SK-MEL-5 (cell line): Measurements from ENCODE around the gene MMS19. TPM values are rescaled to one million over a fixed set of nuclear protein-coding genes. Genes with fewer than 3 reads are reported as not detected.
A peak's percentile ranks its signal among the peaks of the same experiment; 100 is the strongest.

Experiments used
- DNase-seq: peaks from one replicate; pipeline ENCODE4 v3.0.0-alpha.2; 2016; ENCODE audit warnings: low read depth, low spot score
- in situ Hi-C: cut with HindIII; loops from 2 replicates; pipeline ENCODE4 v1.10.0; 2016; ENCODE audit warnings: low sequenced_read_pairs, high pct_unique_total_duplicates, low pct_unique_long_range_greater_than_20kb
- polyA plus RNA-seq, 2 experiments: library from polyadenylated mRNA; depleted of rRNA; stranded (reverse); fragments of >200 nt; gene quantifications; 2 replicates each; pipeline ENCODE4 v1.2.3, GENCODE V29; 2015
- total RNA-seq: library from RNA; depleted of rRNA; stranded (reverse); fragments of >200 nt; shearing (Covaris generic); gene quantifications from 2 replicates; pipeline ENCODE4 v1.2.3, GENCODE V29; 2014; rRNA removed

The MMS19 gene
- total RNA-seq, result 80.1 and 85.8 TPM in 2 replicates
- polyA plus RNA-seq (2015; cell fraction: cytosol; rRNA removed), result 72.5 and 90.1 TPM in 2 replicates
- polyA plus RNA-seq (2015; cell fraction: nucleus; rRNA removed), result 277 and 375 TPM in 2 replicates

DNA sequence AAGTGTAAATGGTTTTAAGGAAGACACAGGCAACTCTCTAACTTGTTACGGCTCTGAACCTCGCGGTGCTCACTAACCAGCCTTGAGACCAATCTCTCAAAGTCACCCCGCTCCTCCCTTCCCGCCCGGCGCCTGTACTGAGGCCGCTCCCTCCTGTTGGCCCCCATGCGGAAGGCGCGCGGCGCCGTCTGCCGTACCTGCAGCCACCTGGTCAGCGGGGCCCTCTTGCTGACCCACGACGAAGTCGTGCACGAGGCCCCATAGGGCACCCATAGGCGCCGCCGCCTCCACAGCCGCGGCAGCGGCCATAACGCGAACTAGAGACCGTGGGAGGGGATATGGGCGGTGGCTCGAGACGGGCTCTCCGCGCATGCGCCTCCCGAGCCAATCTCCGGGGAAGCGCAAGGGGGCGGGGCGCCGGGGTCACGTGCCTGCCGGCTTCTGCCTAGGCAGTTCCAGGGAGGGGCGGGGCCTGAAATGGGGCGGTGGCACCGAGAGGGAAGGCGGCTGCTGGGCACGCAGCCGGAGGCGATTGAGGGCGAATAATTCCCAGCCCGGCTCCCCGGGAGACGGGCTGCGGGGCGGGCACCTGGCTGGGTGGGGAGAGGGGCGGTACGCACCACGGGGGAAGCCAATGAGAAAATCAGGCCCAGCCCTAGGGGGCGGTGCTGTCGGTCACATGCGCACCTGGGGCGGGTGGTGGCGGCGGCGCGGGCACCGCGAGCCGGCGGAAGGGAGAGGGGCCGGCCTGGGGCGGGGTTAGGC lies at the start of gene MMS19:
TSS of gene MMS19 (minus strand) at position 347 of the 765 bp plus-strand sequence. CDS start at position 309, 38 bp downstream.
- in situ Hi-C loops, result no loop called here
- DNase-seq, result peak; percentile 95

- in situ Hi-C loops, result no loop called here
- DNase-seq, result no peak
Observed at GRCh38 chr10:97547962-97548361, 49.7 kb upstream of the MMS19 start.

DNA sequence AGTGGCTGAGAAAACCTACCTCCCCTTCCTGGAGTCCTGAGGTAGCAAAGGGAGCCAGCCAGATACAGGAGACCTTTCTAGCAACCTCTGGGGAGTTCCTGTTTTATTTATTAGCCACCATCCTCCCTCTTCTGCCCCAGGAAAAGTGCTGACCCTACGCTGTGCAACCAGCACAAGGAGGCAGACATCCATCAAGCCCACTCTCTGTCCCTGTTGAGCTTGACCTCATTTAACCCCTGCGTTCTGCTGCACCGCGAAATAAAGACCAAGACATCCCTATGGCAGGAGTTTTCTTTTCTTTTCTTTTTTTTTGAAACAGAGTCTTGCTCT lies 49.0 kb upstream of the MMS19 start:
- DNase-seq, result no peak
- in situ Hi-C loops, result no loop called here

DNA sequence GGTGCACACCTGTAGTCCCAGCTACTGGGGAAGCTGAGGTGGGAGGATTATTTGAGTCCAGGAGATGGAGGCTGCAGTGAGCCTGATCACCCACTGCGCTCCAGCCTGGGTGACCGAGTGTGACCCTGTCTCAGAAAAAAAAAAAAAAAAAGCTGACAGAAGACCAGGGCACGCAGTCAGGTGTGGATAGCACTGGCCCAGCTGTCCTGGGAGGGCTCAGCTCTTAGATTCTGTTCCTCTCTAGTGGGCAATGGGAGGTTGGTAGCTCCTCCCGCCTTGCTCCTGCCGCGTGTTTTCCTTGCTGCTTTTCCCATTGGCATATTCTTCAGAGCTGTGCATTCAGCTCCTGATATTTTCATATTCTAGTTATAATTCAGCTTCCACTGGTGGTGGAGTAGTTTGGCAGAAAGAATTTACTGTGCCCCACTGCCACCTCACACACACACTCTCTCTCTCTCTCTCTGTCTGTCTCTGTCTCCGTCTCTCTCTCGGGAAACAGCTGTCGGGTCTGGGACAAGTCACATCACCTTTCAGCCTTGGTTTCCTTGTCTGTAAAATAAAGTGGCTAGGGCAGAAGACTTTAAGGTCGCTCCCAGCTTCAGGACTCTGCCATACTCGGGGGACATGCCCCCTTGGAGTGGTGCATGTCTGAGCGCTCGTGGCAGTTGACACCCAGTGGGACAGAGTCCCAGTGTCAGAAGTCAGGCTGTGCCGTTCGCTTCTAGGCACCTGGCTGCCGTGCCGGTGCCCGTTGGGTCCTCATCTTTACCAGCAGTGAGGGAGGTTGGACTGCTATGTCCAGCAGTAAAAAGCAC lies 48.4 kb upstream of the MMS19 start:
- in situ Hi-C loops, result no loop called here
- no peak for DNase-seq

- DNase-seq, result peak; percentile 85
- in situ Hi-C loops, result no loop called here
Observed at GRCh38 chr10:97543025-97543546, 44.9 kb upstream of the MMS19 start.

DNA sequence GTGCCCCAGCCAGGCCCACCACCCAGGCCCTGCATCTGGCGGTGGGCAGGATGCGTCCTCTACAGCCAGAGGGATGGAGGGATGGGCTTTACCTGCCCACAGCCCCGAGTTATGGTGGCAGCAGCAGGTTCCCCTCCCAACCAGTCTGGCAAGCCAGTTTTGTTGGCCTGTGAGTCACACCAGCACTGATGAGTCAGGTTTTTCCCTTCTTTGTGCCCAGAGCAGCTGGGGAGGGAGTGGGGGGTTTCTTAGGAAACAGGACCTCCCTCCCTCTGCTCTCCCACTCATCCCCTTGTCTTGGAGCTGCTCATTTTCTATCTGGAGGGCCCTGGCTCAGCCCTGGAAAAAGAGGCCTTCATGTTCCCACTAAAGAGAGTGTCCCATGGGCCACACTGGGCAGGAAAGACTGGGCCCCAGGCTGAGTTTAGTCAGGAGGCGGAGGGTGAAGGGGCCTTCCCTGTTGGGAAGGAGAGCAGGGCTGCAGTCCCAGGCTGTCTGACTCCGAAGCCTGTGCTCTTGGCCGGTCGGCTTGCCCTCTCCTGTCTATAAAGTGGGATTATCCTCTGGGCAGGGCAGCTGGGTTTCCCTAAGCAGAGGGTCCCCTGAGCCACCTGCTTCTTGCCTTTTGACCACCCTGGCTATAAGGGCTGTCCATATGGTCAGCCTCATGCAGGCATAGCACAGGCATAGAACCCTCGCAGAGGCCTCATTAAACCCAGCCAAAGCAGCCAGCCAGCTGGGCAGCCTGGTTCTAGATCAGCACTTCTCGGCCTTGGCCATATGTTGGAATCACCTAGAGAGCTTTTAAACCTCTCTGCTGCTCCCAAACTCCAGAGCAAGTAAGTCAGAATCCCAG lies 44.2 kb upstream of the MMS19 start:
- peak; percentile 27 for DNase-seq
- in situ Hi-C loops, result no loop called here

DNA sequence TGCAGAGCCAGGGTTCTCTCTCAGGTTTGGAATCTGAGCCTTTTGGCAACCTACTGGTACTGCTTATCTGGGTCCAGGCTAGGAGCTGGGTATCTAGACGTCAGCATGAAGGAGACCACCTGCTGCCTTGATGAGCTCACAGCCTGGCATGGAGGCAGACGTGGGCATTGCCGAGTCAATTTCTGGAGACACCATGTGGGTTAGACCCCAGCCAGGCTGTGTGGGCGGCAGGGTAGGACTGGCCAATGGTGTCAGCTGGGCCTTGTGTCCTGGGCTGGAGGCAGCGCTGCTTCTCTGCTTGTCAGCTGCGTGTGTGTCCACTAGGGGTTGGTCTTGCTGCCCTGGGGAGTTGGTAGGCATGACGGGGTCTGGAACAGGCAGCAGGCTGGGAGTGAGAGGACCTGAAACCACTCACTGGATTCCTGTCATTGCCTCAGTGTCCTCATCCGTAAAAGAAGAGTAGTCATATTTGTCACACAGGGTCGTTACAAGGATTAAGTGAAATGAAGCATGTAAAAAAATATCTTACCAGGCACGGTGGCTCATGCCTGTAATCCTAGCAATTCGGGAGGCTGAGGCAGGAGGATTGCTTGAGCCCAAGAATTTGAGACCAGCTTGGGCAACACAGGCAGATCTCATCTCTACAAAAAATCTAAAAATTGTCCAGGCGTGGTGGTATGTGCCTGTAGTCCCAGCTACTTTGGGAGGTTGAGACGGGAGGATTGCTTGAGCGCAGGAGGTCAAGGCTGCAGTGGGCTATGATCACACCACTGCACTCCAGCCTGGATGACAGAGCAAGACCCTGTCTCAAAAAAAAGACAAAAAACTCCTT lies 42.7 kb upstream of the MMS19 start:
- in situ Hi-C loops, result no loop called here
- no peak for DNase-seq

- in situ Hi-C loops, result no loop called here
- DNase-seq, result no peak
Observed at GRCh38 chr10:97539523-97540200, 41.4 kb upstream of the MMS19 start.

DNA sequence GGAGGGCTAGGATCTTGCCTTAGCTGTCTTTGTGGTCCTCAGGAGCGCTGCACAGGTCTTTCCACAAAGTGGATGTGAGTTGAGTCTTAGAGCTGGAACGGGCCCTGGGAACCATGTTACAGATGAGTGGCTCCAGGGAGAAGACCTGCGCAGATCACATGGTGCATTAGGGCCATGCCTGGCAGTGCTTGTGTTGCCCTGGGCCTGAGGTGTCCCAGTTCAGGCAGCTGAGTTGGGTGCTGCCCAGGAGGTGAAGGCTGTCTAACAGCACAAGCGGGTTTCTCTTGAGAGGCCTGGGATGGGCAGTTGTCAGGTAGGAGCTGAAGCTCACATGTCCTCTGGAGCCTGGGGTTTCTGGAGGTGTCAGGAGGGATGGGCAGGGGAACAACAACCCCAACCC lies 40.6 kb upstream of the MMS19 start:
- no peak for DNase-seq
- in situ Hi-C loops, result no loop called here

DNA sequence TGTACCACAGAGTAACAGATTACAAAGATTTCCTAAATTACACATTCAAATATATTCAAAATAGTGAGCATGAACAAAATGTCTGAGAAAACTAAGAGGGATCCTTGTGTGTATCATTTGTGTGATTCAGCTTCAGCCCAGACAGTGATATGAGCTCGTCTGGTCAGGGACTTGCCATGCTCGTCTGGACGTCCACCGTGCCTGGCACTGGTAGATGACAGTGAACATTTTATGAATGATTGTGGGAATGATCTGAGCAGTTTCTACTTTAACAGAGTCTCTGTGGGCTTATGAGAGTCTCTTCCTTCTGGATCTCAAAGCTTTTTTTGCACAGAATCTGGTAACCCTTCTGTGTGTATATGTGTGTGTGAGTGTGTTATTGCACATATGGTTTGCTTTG lies 40.2 kb upstream of the MMS19 start:
- in situ Hi-C loops, result no loop called here
- no peak for DNase-seq

- in situ Hi-C loops, result no loop called here
- DNase-seq, result no peak
Observed at GRCh38 chr10:97537186-97537869, 39.1 kb upstream of the MMS19 start.

- in situ Hi-C loops, result no loop called here
- peak; percentile 66 for DNase-seq
Observed at GRCh38 chr10:97534746-97535367, 36.6 kb upstream of the MMS19 start.

DNA sequence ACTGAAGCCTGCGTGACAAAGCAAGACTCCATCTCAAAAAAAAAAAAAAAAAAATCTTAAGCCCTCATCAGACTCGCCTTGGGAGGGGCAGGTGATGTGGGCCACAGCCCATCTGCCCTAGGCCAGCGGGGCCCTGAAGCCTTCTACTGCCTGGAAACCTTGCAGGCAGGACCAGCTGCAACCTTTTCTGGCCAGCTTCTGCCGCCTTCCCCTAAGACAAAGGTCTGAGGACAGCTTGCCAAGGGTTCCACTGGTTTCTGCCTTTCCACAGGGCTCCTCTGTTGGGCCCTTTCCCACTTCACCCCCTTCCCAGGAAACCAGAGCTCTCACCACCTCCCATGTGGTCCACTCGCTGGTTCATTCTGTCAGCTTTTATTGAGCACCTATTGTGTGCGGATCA lies 35.7 kb upstream of the MMS19 start:
- DNase-seq, result no peak
- in situ Hi-C loops, result no loop called here

DNA sequence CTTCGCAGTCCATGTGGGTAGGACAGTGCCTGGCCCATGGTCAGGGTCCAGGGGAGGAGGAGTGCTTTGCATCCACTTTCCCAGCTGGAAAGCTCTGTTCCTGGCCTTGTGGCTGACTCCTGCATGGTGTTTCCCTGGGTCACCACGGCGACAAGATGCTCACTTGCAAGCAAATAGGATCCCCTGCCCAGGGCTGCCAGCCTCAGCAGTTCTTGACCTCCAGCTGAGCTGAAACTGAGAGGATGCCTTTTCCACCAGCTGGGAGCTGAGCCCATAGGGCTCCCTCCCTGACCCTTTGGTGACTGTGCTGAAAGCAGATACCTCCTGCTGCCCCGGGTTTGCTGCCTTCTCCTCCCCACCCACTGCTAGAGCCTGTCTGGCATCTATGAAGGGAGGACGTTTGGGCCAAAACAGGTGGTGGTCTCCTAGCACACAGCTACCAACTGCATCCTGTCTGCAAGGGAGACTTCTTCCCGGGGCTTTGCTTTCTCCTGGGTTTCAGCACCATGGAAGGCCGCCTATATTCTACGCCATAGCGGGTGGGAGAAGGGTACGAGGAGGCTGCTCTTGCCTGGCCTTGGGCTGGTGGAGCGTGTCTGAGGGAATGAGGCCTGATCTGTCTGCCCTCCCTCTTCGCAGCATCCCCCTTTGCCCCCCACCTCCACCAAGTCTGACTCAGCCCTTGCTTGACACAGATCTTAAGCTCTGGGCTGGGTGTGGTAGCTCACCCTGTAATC lies 34.9 kb upstream of the MMS19 start:
- no peak for DNase-seq
- in situ Hi-C loops, result no loop called here

DNA sequence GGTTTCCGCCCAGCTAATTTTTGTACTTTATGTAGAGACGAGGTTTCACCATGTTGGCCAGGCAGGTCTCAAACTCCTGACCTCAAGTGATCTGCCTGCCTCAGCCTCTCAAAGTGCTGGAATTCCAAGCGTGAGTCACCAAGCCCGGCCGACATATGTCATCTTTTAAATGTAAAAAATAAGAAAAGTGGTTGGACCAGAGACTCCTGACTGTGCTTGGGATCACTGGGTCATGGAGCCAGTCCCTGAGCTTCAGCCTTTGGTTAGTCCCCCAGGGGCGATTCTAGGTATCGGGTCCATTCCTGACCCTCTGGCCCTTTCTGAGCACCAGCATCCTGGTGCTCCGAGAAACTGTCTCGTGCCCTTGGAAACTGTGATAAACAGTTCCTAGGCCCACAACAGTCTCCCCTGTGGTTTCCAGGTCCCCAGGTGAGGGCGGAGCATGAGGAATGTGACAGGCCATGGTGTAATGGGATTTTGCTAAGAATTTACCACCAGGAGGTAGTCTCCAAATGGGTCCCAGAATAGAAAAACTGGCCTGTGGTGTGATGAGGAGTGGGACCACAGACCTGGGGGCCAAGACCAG lies 33.3 kb upstream of the MMS19 start:
- in situ Hi-C loops, result no loop called here
- no peak for DNase-seq
